ENCODE measurements around the gene CNGB1. TPM values are rescaled to one million over a fixed set of nuclear protein-coding genes. Genes with fewer than 3 reads are reported as not detected.

The CNGB1 gene
- total RNA-seq, 1 donor: not detected

DNA sequence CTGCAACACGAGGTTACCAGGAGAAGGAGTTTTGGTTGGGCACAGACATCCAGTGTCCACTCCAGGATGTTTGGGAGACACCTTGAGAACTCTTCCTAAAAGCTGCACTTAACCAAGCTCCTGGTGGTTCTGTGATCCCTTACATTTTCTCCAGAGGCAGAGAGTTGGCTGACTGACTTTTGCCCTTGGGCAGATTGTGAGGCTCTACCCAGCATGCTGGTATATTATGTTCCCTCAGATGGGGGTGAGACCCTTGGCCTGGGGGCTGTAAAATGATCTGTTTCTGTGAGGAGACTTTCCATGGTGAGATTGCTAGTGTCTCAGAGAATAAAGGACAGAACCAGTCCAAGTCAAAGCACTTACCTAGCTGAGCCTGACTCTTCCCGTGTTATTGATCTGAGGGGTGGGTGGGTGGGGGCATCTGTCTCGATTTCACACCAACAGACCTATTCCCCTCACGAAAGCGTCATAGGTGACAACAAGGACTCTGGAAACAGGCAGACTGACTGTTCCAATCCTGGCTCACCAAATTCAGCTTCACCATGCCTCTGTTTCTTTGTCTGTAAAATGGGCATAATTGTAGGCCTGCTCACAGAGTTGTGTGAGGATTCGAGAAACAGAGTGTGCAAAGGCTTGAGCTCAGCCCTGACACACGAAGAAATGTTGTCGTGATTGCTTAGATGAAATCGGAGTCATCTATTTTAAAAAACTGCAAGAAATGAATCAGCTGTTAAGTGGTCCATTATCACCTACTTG is 42.5 kb upstream of the CNGB1 start:
- peaks cover 21% of the 10 kb centered on the region for H3K36me3 ChIP-seq (ENCODE audit: insufficient read depth, low read length)
- TF ChIP-seq, protein P1, sequence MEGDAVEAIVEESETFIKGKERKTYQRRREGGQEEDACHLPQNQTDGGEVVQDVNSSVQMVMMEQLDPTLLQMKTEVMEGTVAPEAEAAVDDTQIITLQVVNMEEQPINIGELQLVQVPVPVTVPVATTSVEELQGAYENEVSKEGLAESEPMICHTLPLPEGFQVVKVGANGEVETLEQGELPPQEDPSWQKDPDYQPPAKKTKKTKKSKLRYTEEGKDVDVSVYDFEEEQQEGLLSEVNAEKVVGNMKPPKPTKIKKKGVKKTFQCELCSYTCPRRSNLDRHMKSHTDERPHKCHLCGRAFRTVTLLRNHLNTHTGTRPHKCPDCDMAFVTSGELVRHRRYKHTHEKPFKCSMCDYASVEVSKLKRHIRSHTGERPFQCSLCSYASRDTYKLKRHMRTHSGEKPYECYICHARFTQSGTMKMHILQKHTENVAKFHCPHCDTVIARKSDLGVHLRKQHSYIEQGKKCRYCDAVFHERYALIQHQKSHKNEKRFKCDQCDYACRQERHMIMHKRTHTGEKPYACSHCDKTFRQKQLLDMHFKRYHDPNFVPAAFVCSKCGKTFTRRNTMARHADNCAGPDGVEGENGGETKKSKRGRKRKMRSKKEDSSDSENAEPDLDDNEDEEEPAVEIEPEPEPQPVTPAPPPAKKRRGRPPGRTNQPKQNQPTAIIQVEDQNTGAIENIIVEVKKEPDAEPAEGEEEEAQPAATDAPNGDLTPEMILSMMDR (IDR thresholded peaks at IDR 0.05; ENCODE audit: extremely low read depth, low read depth, low read length): no peak

DNA sequence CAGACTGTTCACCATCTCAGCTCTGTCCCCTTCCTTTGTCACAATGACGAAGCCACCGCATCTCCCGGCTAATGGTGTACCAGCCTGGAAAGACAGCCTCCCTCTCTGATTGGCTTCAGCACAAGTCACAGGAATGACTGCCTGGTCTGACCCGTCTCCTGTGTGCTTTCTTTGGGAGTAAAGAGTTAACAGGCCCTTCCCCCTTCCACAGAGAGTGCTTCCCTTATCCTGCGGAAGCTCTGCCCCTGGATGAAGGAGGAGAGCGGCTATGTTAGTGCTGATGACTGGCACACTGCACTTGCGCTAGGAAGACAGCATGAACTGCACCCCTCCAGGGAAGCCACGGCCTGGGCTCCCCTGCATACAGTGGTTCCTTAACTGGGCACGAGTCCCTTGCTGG is 41.6 kb upstream of the CNGB1 start:
- H2AFZ ChIP-seq (ENCODE audit: low read length): no peak overlapping the region
- no peaks in the 10 kb centered on the region for H3K79me2 ChIP-seq (ENCODE audit: insufficient read depth, low read length)
- no peak overlapping the region for H3K27ac ChIP-seq (ENCODE audit: low read depth, low read length)
- TF ChIP-seq, protein P1 (IDR thresholded peaks at IDR 0.05; ENCODE audit: extremely low read depth, low read depth, low read length): no peak
- no peak overlapping the region for H3K4me3 ChIP-seq (ENCODE audit: insufficient read depth, low read length)
- no peak for DNase-seq (ENCODE audit: insufficient read length, low spot score, missing footprints)
- H3K27me3 ChIP-seq (ENCODE audit: insufficient read depth, low read length): no peaks in the 10 kb centered on the region
- peaks cover 9% of the 10 kb centered on the region for H4K20me1 ChIP-seq (ENCODE audit: insufficient read depth, low read length)
- peaks cover 21% of the 10 kb centered on the region for H3K36me3 ChIP-seq (ENCODE audit: insufficient read depth, low read length)
- H3K9me3 ChIP-seq (ENCODE audit: low read depth, low read length): no peaks in the 10 kb centered on the region
- H3K4me1 ChIP-seq (ENCODE audit: insufficient read depth, low read length): peaks cover 8% of the 10 kb centered on the region
- H3K4me2 ChIP-seq (ENCODE audit: insufficient read depth, low read length): no peak overlapping the region

More for the DNA sequence above, 42.5 kb upstream of the CNGB1 start:
- Histone ChIP-seq H3K27ac (ENCODE audit: low read depth, low read length) (no peak overlapping the region), H3K27me3 (ENCODE audit: insufficient read depth, low read length) (no peaks in the 10 kb centered on the region), H3K4me1 (ENCODE audit: insufficient read depth, low read length) (peaks cover 8% of the 10 kb centered on the region), H3K4me2 (ENCODE audit: insufficient read depth, low read length) (no peak overlapping the region), H4K20me1 (ENCODE audit: insufficient read depth, low read length) (peaks cover 9% of the 10 kb centered on the region), H3K79me2 (ENCODE audit: insufficient read depth, low read length) (no peaks in the 10 kb centered on the region), H3K4me3 (ENCODE audit: insufficient read depth, low read length) (no peak overlapping the region), H2AFZ (ENCODE audit: low read length) (no peak overlapping the region), H3K9me3 (ENCODE audit: low read depth, low read length) (no peaks in the 10 kb centered on the region)
- DNase-seq (ENCODE audit: insufficient read length, low spot score, missing footprints): no peak

- Histone ChIP-seq H3K9me3 (ENCODE audit: low read depth, low read length) (no peaks in the 10 kb centered on the region), H3K36me3 (ENCODE audit: insufficient read depth, low read length) (peaks cover 26% of the 10 kb centered on the region), H3K4me3 (ENCODE audit: insufficient read depth, low read length) (no peak overlapping the region), H3K4me2 (ENCODE audit: insufficient read depth, low read length) (no peak overlapping the region), H3K79me2 (ENCODE audit: insufficient read depth, low read length) (peaks cover 6% of the 10 kb centered on the region), H4K20me1 (ENCODE audit: insufficient read depth, low read length) (peaks cover 9% of the 10 kb centered on the region), H3K4me1 (ENCODE audit: insufficient read depth, low read length) (peaks cover 8% of the 10 kb centered on the region), H3K27me3 (ENCODE audit: insufficient read depth, low read length) (no peaks in the 10 kb centered on the region), H3K27ac (ENCODE audit: low read depth, low read length) (no peak overlapping the region), H2AFZ (ENCODE audit: low read length) (no peak overlapping the region)
- TF ChIP-seq, protein P1 (IDR thresholded peaks at IDR 0.05; ENCODE audit: extremely low read depth, low read depth, low read length): no peak
- peak; percentile 89 for DNase-seq (ENCODE audit: insufficient read length, low spot score, missing footprints)
Measured at GRCh38 chr16:58011652-58012051, 40.7 kb upstream of the CNGB1 start.

GRCh38 chr16:58010886-58011285 is 40.0 kb upstream of the CNGB1 start:
- H3K4me2 ChIP-seq (ENCODE audit: insufficient read depth, low read length): no peak overlapping the region
- H3K9me3 ChIP-seq (ENCODE audit: low read depth, low read length): no peaks in the 10 kb centered on the region
- H4K20me1 ChIP-seq (ENCODE audit: insufficient read depth, low read length): peaks cover 10% of the 10 kb centered on the region
- H3K27ac ChIP-seq (ENCODE audit: low read depth, low read length): no peak overlapping the region
- no peak overlapping the region for H2AFZ ChIP-seq (ENCODE audit: low read length)
- H3K79me2 ChIP-seq (ENCODE audit: insufficient read depth, low read length): peaks cover 8% of the 10 kb centered on the region
- no peak overlapping the region for H3K4me3 ChIP-seq (ENCODE audit: insufficient read depth, low read length)
- no peaks in the 10 kb centered on the region for H3K27me3 ChIP-seq (ENCODE audit: insufficient read depth, low read length)
- H3K4me1 ChIP-seq (ENCODE audit: insufficient read depth, low read length): peaks cover 8% of the 10 kb centered on the region
- DNase-seq (ENCODE audit: insufficient read length, low spot score, missing footprints): no peak
- TF ChIP-seq, protein P1 (IDR thresholded peaks at IDR 0.05; ENCODE audit: extremely low read depth, low read depth, low read length): no peak
- peaks cover 31% of the 10 kb centered on the region for H3K36me3 ChIP-seq (ENCODE audit: insufficient read depth, low read length)
